H9 (cell line): ENCODE data around the gene PRKD2. TPM values are rescaled to one million over a fixed set of nuclear protein-coding genes. Genes with fewer than 3 reads are reported as not detected.

Experiments
- DNase-seq: peaks from one replicate; pipeline ENCODE4 v3.0.0-alpha.2; 2017
- H2AFZ ChIP-seq: one replicate; pipeline ENCODE4 v1.6.1; 2013; ENCODE audit warnings: mild to moderate bottlenecking, low read length, control low read depth, moderate library complexity
- H2AK5ac ChIP-seq: 2 replicates; pipeline ENCODE4 v1.6.1; 2013; ENCODE audit warnings: low read length, control low read depth, mixed read lengths; ENCODE audit not compliant: insufficient read length
- H2BK120ac ChIP-seq: one replicate; pipeline ENCODE4 v1.6.1; 2013; ENCODE audit warnings: low read depth, mild to moderate bottlenecking, low read length, control low read depth, inconsistent platforms; ENCODE audit not compliant: poor library complexity, severe bottlenecking
- H2BK12ac ChIP-seq: 2 replicates; pipeline ENCODE4 v1.6.1; 2013; ENCODE audit warnings: low read length, control low read depth, mixed read lengths, low read depth; ENCODE audit not compliant: insufficient read length
- H2BK15ac ChIP-seq: 2 replicates; pipeline ENCODE4 v1.6.1; 2013; ENCODE audit warnings: low read depth, low read length, control low read depth
- H2BK20ac ChIP-seq: one replicate; pipeline ENCODE4 v1.6.1; 2013; ENCODE audit warnings: low read depth, mild to moderate bottlenecking, low read length, control low read depth, inconsistent platforms; ENCODE audit not compliant: poor library complexity, severe bottlenecking
- H2BK5ac ChIP-seq: 2 replicates; pipeline ENCODE4 v1.6.1; 2013; ENCODE audit warnings: low read length, control low read depth, mixed read lengths; ENCODE audit not compliant: insufficient read length
- H3K14ac ChIP-seq: 2 replicates; pipeline ENCODE4 v1.6.1; 2013; ENCODE audit warnings: low read length, control low read depth; ENCODE audit not compliant: insufficient read depth
- H3K18ac ChIP-seq: 2 replicates; pipeline ENCODE4 v1.6.1; 2013; ENCODE audit warnings: low read depth, mild to moderate bottlenecking, mixed read lengths, low read length, control low read depth; ENCODE audit not compliant: insufficient read length
- H3K23ac ChIP-seq: 2 replicates; pipeline ENCODE4 v1.6.1; 2013; ENCODE audit warnings: low read length, control low read depth, mixed read lengths, low read depth; ENCODE audit not compliant: insufficient read length
- H3K23me2 ChIP-seq: 2 replicates; pipeline ENCODE4 v1.6.1; 2013; ENCODE audit warnings: low read depth, mild to moderate bottlenecking, mixed read lengths, low read length, control low read depth; ENCODE audit not compliant: insufficient read length, poor library complexity, severe bottlenecking
- H3K27ac ChIP-seq: 2 replicates; pipeline ENCODE4 v1.5.1; 2013; ENCODE audit warnings: low read length, control low read depth, mixed read lengths, low read depth; ENCODE audit not compliant: insufficient read length
- H3K27me3 ChIP-seq: 2 replicates; pipeline ENCODE4 v1.6.1; 2013; ENCODE audit warnings: low read length, control low read depth, inconsistent platforms; ENCODE audit not compliant: insufficient read depth
- H3K4ac ChIP-seq: 2 replicates; pipeline ENCODE4 v1.6.1; 2013; ENCODE audit warnings: low read depth, mild to moderate bottlenecking, control low read depth, inconsistent platforms, low read length, moderate library complexity
- H3K4me1 ChIP-seq: 2 replicates; pipeline ENCODE4 v1.6.1; 2013; ENCODE audit warnings: low read length, control low read depth, inconsistent platforms; ENCODE audit not compliant: insufficient read depth
- H3K4me2 ChIP-seq: 2 replicates; pipeline ENCODE4 v1.6.1; 2013; ENCODE audit warnings: low read length, control low read depth, mixed read lengths; ENCODE audit not compliant: insufficient read length, insufficient read depth
- H3K56ac ChIP-seq: 2 replicates; pipeline ENCODE4 v1.6.1; 2013; ENCODE audit warnings: low read depth, mild to moderate bottlenecking, mixed read lengths, low read length, control low read depth; ENCODE audit not compliant: insufficient read length
- H3K79me1 ChIP-seq: 2 replicates; pipeline ENCODE4 v1.6.1; 2013; ENCODE audit warnings: low read depth, mild to moderate bottlenecking, moderate library complexity, low read length, control low read depth, inconsistent platforms; ENCODE audit not compliant: insufficient read depth, poor library complexity, severe bottlenecking
- H3K79me2 ChIP-seq: 2 replicates; pipeline ENCODE4 v1.6.1; 2013; ENCODE audit warnings: low read length, control low read depth, inconsistent platforms; ENCODE audit not compliant: insufficient read depth
- H3K9ac ChIP-seq: 2 replicates; pipeline ENCODE4 v1.6.1; 2013; ENCODE audit warnings: low read length, control low read depth, mixed read lengths; ENCODE audit not compliant: insufficient read length; ENCODE audit errors: extremely low read depth
- H3K9me3 ChIP-seq: one replicate; pipeline ENCODE4 v1.6.1; 2013; ENCODE audit warnings: low read depth, low read length, inconsistent platforms; ENCODE audit not compliant: control insufficient read depth
- H3T11ph ChIP-seq: one replicate; pipeline ENCODE4 v1.6.1; 2013; ENCODE audit warnings: mild to moderate bottlenecking, low read length, control low read depth, inconsistent platforms
- H4K20me1 ChIP-seq: one replicate; pipeline ENCODE4 v1.6.1; 2013; ENCODE audit not compliant: control insufficient read depth, insufficient read length, insufficient read depth
- H4K5ac ChIP-seq: 2 replicates; pipeline ENCODE4 v1.6.1; 2013; ENCODE audit warnings: low read depth, mild to moderate bottlenecking, mixed read lengths, low read length, control low read depth; ENCODE audit not compliant: insufficient read length
- H4K8ac ChIP-seq: replicated peaks from 2 replicates; pipeline ENCODE4 v1.6.1; 2013; ENCODE audit warnings: low read length, control low read depth, mixed read lengths, low read depth; ENCODE audit not compliant: insufficient read length
- H4K91ac ChIP-seq: 2 replicates; pipeline ENCODE4 v1.6.1; 2013; ENCODE audit warnings: low read depth, mild to moderate bottlenecking, moderate library complexity, mixed read lengths, low read length, control low read depth; ENCODE audit not compliant: insufficient read length
- H3K27ac Mint-ChIP-seq, 3 experiments: 2 replicates in 2 of 3; 3 replicates in 1 of 3; pipeline ENCODE4 v1.8.0; 2020 to 2021; ENCODE audit warnings: mixed read lengths in 3 of 3, mild to moderate bottlenecking in 1 of 3, moderate library complexity in 1 of 3
- H3K27me3 Mint-ChIP-seq: 2 replicates; pipeline ENCODE4 v1.8.0; 2021; ENCODE audit warnings: low read depth, mild to moderate bottlenecking, moderate library complexity, mixed read lengths
- H3K36me3 Mint-ChIP-seq, 3 experiments: 2 replicates in 2 of 3; 3 replicates in 1 of 3; pipeline ENCODE4 v1.8.0; 2020 to 2021; ENCODE audit warnings: low read depth in 3 of 3, mixed read lengths in 3 of 3; ENCODE audit not compliant: insufficient read depth in 1 of 3
- H3K4me1 Mint-ChIP-seq, 2 experiments: 2 replicates each; pipeline ENCODE4 v1.8.0; 2020; ENCODE audit warnings: mixed read lengths in 2 of 2
- H3K4me3 Mint-ChIP-seq, 2 experiments: 2 replicates in 1 of 2; 3 replicates in 1 of 2; pipeline ENCODE4 v1.8.0; 2020 to 2021; ENCODE audit warnings: mild to moderate bottlenecking in 2 of 2, mixed read lengths in 2 of 2, moderate library complexity in 1 of 2
- H3K9me3 Mint-ChIP-seq, 2 experiments: 2 replicates in 1 of 2; 3 replicates in 1 of 2; pipeline ENCODE4 v1.8.0; 2020; ENCODE audit warnings: mild to moderate bottlenecking in 2 of 2, mixed read lengths in 2 of 2, moderate library complexity in 1 of 2
- CTCF ChIP-seq: fragments of 200-600 bp; sonication (generic); conservative IDR thresholded peaks from 3 replicates; pipeline ENCODE4 v1.8.0; 2021; ENCODE audit warnings: antibody characterized with exemption, mild to moderate bottlenecking
- WGBS: extraction: QIAGEN DNeasy Blood & Tissue Kit; methylation state at CpG from one replicate; pipeline ENCODE4 v1.1.7; 2013; ENCODE audit warnings: missing lambda C conversion rate, low lambda C conversion rate, mixed read lengths; ENCODE audit not compliant: insufficient read length; ENCODE audit errors: extremely low coverage; 5-methylcytosine and 5-hydroxymethylcytosine counted together
- total RNA-seq: library from RNA; stranded (reverse); gene quantifications from 2 replicates; pipeline ENCODE4 v1.2.1, GENCODE V29; 2021

Gene PRKD2
- total RNA-seq, 1 experiment from 2014 or later: 60.7 TPM

- H3K4me3 Mint-ChIP-seq: 0 out of 5 replicates have a peak overlapping the region, but pooled peaks of 1 of the 2 experiments have one; percentile 6
- H3K27ac Mint-ChIP-seq: peak overlapping the region in 2 of 3 experiments; percentile 16 to 76; a peak in 2 of 7 replicates
- H3K27me3 Mint-ChIP-seq: no peaks in the 10 kb centered on the region
Observed at GRCh38 chr19:46737761-46738171, 20.9 kb upstream of the PRKD2 start.

More at GRCh38 chr19:46737761-46738171, 20.9 kb upstream of the PRKD2 start:
- Histone ChIP-seq H3K79me2 (peaks cover 26% of the 10 kb centered on the region), H2BK15ac (no peak overlapping the region), H3K56ac (no peak overlapping the region), H4K20me1 (peaks cover 4% of the 10 kb centered on the region), H3K23ac (no peak overlapping the region), H3K4me2 (no peak overlapping the region), H3K23me2 (no peaks in the 10 kb centered on the region), H3K27ac (no peak overlapping the region), H3K14ac (no peak overlapping the region; the same call in 1 of the 2 replicates), H3T11ph (no peak overlapping the region), H3K4me1 (no peaks in the 10 kb centered on the region), H3K4ac (no peak overlapping the region), H3K27me3 (no peaks in the 10 kb centered on the region), H4K91ac (no peak overlapping the region), H3K18ac (no peak overlapping the region), H2BK120ac (no peak overlapping the region), H4K8ac (no peak overlapping the region), H2BK5ac (no peak overlapping the region), H2AFZ (no peak overlapping the region), H3K9me3 (no peaks in the 10 kb centered on the region), H2BK20ac (no peak overlapping the region), H3K79me1 (peaks cover under 1% of the 10 kb centered on the region), H3K9ac (no peak overlapping the region), H2AK5ac (no peak overlapping the region), H4K5ac (no peak overlapping the region), H2BK12ac (no peak overlapping the region)
- DNase-seq: no peak
- peaks cover 32 to 80% (median 68%) of the 10 kb centered on the region in 3 experiments; a peak in 6 of 7 replicates for H3K36me3 Mint-ChIP-seq
- no peak for TF ChIP-seq CTCF
- H3K4me1 Mint-ChIP-seq: peaks cover 21 to 24% of the 10 kb centered on the region in 2 experiments
- H3K9me3 Mint-ChIP-seq: no peaks in the 10 kb centered on the region
- no CpG with 5 or more reads among the region's 19 CpGs for WGBS
